Measurements from ENCODE around the gene C1QTNF7.

GRCh38 chr4:15405018-15405417, 22.8 kb upstream of the C1QTNF7 start:
- TF ChIP-seq CTCF (IDR thresholded peaks at IDR 0.05) (no peak), EP300 (IDR thresholded peaks at IDR 0.05; ENCODE audit: low read depth) (no peak)
